TTC549 (cell line): Measurements from ENCODE around the gene GMFB.

Experiments
- FAIRE-seq: peaks from 2 replicates; lab custom pipeline; 2012; peaks lifted over from hg19 to GRCh38; lab: Jason Lieb, UNC

Gene GMFB

DNA sequence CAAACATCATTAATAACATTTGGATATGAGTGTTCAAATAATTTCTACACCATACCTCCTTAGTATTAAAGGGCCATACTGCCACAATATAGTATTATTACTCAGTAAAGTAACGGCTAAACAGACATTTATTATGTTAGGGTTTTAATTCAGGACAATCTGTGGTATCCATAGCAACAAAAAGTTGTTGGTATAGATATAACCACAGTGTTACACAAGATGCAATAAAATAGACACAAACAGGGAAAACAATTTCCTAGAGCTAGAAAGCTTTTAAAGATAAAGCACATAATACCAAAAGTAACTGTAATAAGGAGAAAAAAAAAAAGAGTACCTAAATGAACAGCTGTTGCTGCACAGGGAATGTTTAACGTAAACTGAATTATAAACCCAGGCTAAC is 63.7 kb downstream of the GMFB start:
- FAIRE-seq = no peak
